DMS53 treated with DMSO at 0.1 percent for 48 hours (cell line): Measurements from ENCODE around the gene GRIP2.

Experiments used
- DNase-seq: peaks from one replicate; lab custom pipeline; 2025; ENCODE audit not compliant: unreplicated experiment; lab: John Stamatoyannopoulos, UW

Gene GRIP2

DNA sequence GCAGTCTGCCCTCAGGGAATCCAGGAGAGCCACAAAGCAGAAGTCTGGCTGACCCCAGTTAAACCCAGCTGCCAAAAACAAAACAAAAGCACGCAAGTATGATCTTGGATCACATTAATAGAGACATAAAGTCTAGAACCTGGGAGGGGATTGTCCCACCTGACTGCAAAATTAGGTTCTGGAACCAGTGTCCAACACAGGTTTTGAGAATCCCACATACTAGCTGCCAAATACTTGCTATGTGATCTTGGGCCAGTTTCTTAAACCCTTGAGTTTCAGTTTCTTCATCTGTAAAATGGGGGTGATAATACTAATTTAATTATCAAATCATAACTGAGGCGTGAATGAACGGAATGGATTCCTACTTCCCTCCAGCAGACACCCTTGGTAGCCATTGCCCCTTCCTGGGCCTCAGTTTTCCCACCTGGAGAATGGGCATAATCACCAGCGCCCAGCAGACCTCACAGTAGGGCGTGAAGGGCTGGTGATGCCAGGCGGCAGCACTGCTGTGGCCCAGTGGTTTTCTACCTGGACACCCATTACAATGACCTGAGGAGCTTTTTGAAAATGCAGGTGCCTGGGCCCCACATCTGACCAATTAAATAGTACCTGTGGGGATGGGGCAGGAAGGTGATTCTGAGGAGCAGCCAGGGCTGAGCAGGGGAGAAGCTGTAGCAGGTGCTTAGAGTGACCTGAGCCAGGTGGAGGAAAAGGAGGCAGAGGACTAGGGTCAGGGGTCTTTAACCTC is 32.2 kb downstream of the GRIP2 start:
- DNase-seq, result no peak

DNA sequence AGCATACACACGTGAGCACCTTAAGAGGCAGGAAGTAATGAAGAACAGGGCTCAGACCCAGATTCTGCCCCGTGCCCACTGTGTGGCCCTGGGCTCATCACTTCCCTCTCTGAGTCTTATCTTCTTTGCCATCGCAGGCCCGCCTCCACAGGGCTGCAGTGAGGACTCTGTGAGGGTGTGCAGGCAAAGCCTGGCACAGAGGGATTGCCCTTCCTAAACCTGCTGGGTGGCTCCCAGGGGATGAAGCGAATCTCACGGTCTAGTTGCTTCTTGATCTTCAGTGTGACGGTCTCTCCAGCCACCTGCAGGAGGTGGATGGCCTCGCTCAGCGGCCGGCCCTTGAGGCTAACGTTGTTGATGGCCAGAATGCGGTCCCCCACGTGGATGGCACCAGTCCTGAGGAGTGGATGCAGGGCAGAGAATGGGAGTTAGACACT is 32.8 kb downstream of the GRIP2 start:
- DNase-seq, result no peak

DNA sequence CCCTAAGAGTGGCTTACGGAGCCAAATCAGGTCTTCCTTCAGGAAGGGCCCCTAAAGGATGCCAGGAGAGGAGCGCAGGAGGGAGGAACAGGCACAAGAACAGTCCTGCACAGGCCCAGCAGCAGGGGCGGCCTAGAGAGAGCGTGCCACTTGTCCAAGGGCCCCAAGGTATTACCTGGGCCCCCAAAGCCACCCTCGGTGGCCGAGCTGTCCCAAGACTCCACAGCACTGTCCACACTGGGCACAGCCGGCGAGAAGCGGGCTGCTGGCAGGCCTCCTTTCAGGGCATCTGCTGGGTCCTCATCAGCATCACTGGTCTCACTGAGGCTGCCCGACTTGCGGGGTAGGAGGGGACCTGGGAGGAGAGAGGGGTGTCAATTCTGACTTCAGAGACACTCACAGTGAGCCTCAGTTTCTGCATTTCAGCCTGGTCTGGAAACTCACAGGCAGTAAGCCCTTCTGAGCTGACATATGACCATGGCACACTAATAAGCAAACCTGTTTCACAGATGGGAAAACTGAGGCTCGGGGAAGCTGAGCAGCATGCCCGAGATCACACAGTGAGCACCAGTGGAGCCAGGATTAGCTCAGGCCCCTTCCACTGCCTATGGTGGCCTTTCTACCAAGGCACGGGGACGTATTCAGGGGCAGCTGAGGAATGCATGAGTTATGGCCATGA is 33.4 kb downstream of the GRIP2 start:
- no peak for DNase-seq

DNA sequence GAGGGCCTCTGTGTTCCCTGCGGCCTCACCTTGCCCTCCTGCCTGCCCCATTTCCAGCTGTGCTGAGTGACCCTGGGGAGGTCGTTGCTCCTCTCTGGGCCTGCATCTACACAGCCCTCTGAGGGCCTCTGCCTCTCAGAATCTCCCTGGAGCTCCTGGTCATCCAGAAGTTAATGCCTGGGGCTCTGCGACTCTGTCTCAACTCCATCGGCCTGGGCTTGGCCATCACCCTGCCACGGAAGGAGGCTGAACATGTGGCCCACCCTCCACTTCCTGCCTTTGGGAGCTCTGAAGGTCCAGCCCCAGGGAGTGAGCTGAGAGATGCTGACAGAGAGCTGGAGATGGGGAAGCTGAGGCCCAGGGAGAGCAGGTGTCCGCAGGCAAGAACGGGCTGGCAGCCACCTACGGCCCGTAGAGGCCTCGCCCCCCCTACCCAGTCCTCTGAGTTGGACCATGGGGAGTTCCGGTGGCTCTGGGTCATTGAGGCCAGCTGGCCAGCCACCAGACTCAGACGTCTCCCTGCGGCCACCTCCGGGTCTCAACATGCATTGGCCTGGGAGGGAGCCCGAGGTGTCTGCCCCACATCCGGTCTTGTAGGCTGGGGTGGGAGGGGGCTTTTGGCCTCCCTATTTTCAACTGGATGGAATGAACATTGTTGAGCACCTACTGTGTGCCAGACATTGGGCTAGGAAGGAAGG is 34.2 kb downstream of the GRIP2 start:
- DNase-seq, result no peak

DNA sequence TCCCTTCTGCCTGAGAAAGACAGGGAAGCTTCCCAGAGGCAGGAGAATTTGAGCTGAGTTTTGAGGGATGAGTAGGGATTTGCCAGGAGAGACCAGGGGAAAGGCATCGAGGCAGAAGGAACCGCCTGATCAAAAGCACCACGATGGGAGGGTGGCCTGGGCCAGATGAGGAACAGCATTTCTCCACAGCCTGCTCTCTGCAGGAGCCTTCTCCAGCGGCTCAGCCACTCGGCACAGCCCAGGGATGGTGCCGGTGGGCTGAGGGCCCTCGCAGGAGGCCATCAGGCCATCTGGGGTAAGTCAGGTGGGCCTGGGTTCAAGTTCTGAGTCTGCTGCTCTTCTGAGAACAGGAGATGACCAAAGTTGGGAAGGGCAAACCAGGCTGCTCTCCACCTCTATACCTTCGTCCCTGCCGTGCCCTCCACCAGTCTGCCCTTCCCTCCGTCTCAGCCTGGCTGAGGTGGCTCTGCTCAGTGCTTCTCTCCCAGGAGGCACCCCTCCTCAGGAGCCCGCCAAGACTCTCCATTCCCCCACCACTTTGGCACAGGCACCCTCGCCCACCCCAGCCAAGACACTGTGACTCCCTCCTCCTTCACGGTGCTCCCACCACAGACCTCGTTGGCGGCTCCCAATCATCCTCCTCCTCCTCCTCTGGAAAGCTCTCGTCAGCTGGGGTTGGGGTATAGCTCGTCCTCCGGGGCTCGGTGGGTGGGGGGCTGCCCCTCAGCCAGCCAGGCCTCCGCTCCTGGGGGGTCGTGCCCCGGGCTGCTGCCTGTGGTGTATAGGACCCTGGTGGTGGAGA is 34.9 kb downstream of the GRIP2 start:
- DNase-seq, result no peak

DNA sequence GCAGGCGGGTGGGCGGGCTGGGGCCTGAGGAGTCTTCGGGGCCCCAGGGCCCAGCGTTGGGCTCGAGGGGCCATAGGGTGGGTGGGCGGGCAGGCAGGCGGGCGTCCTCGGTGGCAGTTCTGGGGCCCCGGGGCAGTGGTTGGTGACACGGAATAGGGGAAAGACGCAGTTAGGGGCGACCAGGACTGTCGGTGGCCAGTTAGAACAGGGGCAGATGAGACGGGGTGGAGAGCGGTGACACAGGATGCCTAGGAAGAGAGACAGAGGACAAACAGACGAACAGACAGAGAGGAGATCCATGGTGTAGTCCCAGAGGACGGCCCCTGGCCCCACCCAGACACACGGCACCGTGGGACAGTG is 36.5 kb downstream of the GRIP2 start:
- no peak for DNase-seq

DNA sequence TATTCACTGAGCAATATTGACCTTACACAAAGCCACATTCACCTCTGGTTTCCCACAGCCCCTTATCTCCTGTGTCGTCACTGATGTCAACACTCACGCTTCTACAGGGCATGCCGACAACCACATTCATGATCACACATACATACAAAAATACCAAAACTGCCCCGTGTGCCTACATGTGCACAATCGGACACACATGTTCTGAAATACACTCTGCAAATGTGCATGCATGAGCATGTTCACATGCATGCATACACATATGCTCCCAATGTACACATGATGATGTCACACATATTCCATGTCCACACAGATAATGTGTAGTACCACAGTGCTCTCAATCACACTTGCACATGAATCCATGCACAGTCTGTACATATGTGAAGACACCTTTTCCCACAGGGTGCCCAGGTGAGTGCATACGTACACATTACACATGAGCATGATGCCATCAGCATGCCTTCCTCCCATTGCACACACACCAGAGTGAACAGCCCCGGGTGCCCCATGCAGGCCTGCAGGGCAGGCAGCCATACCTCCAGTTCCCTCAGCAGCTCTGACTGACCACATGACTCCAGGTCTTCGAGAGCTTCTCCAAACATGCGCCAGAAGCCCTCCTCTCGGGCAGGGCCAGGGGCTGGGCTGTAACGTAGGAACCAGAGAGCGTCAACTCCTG is 37.0 kb downstream of the GRIP2 start:
- DNase-seq, result no peak

DNA sequence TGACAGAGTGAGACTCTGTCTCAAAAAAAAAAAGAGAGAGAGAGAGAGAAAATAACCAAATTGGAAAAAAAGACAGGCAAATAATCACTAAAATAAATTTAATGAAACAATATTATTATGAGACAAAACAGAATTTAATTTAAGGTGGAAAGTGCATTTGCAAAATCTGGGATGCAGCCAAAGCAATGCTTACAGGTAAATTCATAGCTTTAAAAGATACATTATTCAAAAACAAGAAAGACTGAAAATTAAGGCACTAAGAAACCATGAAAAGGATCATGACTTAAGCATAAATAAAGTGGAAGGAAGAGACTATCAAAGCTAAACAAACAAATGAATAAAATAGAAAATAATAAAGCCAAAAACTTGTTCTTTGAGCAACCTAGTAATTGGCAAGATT is 37.7 kb downstream of the GRIP2 start:
- no peak for DNase-seq

DNA sequence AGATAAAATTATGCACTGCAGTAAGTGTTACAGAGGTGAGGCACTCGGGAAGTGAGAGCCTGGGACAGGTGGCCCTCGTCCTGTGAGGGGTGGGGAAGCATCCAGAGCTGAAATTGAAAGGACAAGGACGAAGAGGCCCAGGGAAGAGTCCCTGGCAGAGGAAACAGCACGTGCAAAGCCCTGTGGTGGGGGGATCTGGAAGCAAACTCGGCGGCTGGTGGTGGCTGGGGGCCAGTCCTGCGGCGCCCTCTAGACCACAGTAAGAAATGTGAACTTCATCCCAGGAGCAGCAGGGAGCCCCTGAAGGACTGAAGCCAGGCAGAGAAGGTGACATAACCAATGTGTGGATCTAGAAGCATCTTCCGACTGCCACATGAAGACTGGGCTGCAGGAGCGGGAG is 42.8 kb downstream of the GRIP2 start:
- DNase-seq, result no peak

DNA sequence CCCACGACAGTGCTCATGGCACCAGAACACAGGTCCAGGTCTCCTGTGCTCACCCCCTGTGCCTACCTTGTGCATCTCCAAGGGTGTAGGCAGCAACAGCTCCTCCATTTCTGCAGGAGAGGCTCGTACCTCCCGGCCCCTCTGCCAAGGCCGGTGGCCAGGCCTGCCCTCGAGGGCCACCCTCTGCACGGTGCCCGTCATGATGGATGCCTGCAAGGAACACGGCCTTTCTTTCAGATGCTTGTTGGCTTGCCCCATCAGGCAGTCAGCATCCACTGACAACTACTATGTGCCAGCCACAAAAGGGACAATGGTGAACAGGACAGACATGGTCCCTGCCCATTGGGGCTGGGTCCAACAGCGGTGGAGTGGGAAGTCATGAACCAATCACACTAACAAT is 43.8 kb downstream of the GRIP2 start:
- DNase-seq, result no peak

DNA sequence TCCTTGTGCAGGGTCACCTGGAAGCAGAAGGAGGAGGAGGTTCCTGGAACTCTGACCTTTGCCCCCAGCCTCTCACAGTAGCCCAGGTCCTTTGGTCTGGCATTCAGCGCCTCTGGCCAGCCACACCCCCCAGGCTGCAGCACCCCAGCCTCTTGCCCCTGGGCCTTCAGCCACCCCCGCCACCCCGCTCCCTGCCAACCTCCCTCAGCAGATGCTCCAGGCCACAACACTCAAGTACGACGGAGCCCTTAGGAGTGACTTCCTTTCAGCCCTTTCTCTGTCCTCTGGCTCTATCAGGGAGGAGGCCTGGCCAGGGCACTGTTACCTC is 45.2 kb downstream of the GRIP2 start:
- no peak for DNase-seq

DNA sequence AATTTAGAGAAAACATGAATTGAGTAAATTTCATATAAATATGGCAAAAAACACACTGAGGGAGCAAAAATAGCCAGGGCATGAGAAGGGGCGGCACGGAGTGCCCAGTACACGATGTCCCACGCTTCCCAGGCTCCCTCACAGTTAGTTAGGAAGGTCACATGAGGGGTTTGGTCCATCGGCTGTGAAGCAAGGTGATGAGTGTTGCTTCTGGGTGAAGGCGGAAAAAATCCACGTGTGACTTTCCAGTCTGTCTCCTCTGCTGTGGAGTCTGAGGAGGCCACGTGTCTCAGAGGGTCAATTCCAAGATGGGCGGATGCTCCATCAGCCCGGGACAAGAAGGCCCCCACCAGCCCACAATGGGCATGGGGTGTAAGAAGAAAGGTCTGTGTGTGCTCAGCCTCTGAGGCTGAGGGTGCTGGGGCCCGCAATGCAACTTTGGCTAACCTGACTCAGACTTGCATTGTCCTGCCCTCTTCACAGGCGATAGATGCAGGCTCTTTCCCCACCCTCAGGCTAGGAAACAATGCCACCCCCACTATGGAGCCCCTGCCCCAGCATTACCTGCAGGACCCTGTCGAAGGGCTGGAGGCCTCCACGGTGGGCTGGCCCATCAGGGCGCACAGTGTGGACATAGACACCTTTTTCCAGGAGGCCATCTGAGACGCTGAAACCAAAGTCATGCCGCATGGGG is 45.7 kb downstream of the GRIP2 start:
- no peak for DNase-seq

DNA sequence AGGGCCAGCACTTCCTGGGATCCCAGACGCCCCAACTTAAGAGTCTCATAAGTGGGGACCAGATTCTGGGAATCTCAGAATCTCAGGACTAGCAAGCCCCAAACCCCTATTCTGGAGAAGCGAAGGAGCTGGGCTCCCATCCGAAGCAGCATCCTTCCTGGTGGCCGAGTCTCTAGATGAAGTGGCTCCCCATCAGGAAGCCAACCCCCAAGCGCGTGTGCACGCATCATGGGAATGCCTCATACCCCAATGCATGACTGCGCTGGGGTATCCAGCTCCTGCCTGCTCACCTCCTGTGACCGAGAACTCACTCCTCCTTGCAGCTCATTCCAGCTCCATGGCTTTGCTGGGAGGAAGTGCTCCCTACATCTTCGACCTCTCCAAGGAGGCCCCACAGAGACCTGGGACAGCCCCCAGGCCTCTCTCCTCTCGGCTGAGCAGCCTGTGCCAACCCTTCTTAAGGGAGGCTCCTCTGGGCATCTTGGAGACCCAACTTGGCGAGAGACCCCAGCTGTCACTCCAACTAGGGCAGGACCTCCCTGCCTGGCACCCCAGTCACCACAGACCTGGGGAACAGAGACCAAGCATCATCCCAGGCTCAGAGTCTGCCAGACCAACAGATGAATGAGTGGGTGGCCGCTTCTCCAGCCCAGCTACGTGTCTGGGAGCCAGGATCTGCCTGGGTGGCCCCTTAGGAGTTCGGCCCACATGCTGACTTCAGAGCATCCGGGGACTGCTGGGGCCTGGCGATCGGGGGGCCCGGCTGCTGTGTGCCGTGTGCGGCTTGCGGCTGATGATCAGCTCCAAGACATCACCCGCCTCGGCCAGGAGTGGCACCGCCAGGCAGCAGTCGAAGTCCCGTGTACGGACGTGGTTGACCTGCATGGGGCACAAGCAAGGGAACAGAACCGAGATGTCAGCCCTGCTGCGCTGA is 46.9 kb downstream of the GRIP2 start:
- no peak for DNase-seq

DNA sequence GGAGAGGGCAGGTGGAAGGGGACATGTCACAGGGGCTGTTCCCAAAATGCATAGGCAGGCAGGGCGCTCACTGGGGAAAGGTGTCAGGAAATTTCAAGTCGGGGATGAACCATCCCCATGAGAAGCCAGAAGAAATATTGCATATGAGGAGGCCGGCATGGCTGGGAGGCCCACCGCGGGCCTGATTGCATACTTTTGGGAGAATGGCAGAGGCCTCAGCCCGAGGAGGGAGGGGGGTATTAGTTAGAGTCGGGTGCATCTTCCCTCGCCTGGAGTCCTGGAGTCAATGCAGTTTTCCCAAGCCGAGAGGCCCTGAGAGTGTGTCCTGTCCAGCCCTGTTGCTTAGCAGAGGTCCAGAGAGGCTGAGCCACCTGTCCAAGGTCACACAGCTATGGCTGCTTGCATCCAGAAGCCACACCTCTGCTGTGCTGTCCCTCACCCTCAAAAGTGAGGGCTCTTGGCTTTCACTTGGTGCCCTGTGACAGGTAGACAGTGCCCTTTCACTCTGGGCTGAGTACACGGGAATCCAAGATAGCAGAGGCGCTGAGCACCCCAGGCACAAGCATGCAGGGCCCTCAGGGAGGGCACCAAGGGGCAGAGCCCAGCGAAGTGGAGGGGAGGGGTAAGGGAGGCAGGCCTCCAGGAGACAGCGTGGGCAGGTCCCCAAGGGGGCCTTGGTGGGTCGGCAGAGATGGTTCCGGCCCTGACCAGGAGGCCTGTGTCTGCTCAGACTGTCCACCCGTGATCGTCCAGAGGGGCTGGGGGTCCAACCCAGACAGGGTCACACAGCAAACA is 48.5 kb downstream of the GRIP2 start:
- DNase-seq, result no peak

DNA sequence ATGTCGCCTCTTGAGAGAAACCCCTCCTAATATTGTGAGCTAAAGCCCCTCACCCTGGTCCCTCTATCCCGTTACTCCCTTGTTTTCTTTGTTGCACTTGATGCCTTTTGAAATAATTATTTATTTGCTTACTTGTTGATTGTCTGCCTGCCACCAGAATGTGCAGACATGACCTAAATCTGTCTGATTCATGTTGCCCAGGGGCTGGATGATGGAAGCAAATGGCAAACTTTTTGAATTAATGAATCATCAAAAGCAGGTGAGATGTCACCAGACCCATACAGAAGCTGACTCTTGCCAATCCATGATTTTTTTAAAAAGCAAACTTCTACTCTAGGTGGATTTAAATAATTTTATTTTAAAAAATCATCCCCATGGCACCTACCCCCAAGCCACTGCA is 49.3 kb downstream of the GRIP2 start:
- DNase-seq, result no peak

DNA sequence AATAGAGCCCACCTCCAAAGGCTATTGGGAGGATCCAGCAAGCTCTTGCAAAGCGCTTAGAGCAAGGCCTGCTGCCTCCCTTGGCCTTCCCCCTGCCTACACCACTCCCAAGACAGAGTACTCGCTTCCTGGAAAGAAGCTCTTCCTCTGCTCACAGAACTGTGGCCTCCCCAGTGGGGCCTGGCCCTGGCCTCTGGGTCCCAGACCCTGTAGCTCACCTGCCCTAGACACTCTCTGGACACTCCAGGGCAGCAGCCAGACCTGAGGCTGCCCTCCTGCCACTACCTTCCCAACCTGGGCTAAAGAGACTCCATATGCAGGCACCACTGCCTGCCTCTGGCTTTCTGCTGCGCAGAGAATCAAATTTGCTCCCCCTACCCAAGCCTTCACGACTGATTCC is 49.9 kb downstream of the GRIP2 start:
- no peak for DNase-seq

DNA sequence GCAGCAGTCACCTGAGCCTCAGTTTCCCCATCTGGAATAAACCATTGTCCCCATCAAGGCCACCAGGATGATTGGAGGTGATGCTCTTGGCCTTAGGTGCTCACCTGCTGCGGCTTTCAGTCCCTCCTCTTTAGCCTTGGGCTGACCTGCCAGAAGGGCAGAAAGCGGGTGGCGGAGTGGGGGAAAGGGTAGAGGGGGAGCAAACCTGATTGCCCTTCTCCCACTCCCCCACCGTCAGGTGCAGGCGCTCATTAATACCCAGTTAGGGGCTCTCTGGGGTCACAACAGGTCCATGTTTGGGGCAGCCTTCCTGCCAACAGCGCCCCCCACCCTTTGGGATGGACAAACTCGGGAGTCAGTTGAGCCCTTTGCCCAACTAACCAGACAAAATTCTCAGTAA is 50.5 kb downstream of the GRIP2 start:
- DNase-seq, result no peak

DNA sequence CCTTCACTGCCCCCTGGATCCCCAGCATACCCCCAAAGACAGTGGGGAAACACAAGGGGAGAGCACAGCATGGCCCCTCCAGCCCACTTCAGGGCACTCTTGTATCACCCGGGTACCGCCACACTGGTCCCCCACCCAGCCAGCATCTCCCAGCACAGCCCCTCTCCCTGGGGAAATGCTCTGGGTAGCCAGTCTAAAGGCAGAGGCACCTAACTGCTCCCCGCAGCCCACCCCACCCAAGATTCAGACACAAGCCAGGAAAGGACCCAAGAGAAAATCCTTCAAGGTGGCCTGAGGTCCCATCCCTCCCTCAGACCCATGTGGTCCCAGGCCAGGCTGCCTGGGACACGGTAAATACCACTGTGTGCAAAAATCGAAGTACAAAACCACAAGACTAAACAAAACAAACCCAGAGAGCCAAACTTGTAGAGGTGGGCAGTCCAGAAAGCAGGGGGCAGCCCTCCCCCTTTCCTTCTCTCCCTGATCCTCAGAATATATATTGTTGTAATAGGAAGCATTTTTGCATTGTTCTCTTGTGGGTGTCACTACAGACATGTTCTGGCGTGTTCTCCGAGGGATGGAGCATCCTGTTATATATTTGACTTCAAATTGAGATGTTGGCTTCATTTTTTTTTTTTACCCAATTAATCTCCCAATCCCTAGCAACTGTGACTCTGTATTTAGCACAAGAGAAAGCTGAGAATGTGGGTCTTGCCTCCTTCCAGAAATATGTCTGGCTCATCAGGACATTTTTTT is 51.7 kb downstream of the GRIP2 start:
- no peak for DNase-seq
